Measurements from ENCODE around the gene PATJ.
"Not testable (repeated sequence)": the region's sequence is repeated elsewhere in the genome, so short reads cannot be mapped to it uniquely, and the experiment has no call there.

Gene PATJ

GRCh38 chr1:61743716-61744580, 1.7 kb downstream of the PATJ start:
- DNase-seq (ENCODE audit: low spot score), result no peak

GRCh38 chr1:61746813-61747212, 4.5 kb downstream of the PATJ start:
- DNase-seq (ENCODE audit: low spot score), result no peak

- DNase-seq (ENCODE audit: low spot score), result no peak
These were observed 6.3 kb downstream of the PATJ start for GRCh38 chr1:61748566-61748965.

- DNase-seq (ENCODE audit: low spot score), result no peak
These were observed 7.3 kb downstream of the PATJ start for GRCh38 chr1:61749574-61749973.

GRCh38 chr1:61752921-61753389, 10.7 kb downstream of the PATJ start:
- DNase-seq (ENCODE audit: low spot score), result no peak

- no peak for DNase-seq (ENCODE audit: low spot score)
These were observed 11.8 kb downstream of the PATJ start for GRCh38 chr1:61753998-61754508.

- no peak for DNase-seq (ENCODE audit: low spot score)
These were observed 12.3 kb downstream of the PATJ start for GRCh38 chr1:61754545-61754944.

- DNase-seq (ENCODE audit: low spot score), result no peak
These were observed 14.5 kb downstream of the PATJ start for GRCh38 chr1:61756773-61757172.

GRCh38 chr1:61757950-61758349, 15.7 kb downstream of the PATJ start:
- no peak for DNase-seq (ENCODE audit: low spot score)

GRCh38 chr1:61770131-61770530, 27.9 kb downstream of the PATJ start:
- no peak for DNase-seq (ENCODE audit: low spot score)

GRCh38 chr1:61776091-61776490, 33.8 kb downstream of the PATJ start:
- no peak for DNase-seq (ENCODE audit: low spot score)

- no peak for DNase-seq (ENCODE audit: low spot score)
These were observed 37.0 kb downstream of the PATJ start for GRCh38 chr1:61779231-61779630.

- DNase-seq (ENCODE audit: low spot score), result peak; percentile 3
These were observed 38.9 kb downstream of the PATJ start for GRCh38 chr1:61781151-61781550.

- DNase-seq (ENCODE audit: low spot score), result peak; percentile 87
These were observed 40.5 kb downstream of the PATJ start for GRCh38 chr1:61782771-61783170.

GRCh38 chr1:61784726-61785125, 42.4 kb downstream of the PATJ start:
- DNase-seq (ENCODE audit: low spot score), result no peak

GRCh38 chr1:61790837-61791236, 48.6 kb downstream of the PATJ start:
- no peak for DNase-seq (ENCODE audit: low spot score)

- no peak for DNase-seq (ENCODE audit: low spot score)
These were observed 54.9 kb downstream of the PATJ start for GRCh38 chr1:61797045-61797755.

- not testable (repeated sequence) for DNase-seq (ENCODE audit: low spot score)
These were observed 58.8 kb downstream of the PATJ start for GRCh38 chr1:61801047-61801446.

GRCh38 chr1:61807606-61808140, 65.4 kb downstream of the PATJ start:
- no peak for DNase-seq (ENCODE audit: low spot score)

- DNase-seq (ENCODE audit: low spot score), result no peak
These were observed 66.0 kb downstream of the PATJ start for GRCh38 chr1:61808321-61808720.

- no peak for DNase-seq (ENCODE audit: low spot score)
These were observed 66.7 kb downstream of the PATJ start for GRCh38 chr1:61808968-61809367.

- no peak for DNase-seq (ENCODE audit: low spot score)
These were observed 70.6 kb downstream of the PATJ start for GRCh38 chr1:61812916-61813315.

- DNase-seq (ENCODE audit: low spot score), result no peak
These were observed 73.9 kb downstream of the PATJ start for GRCh38 chr1:61816191-61816590.

Measured in CD4-positive, alpha-beta T cell treated with Interleukin-6 at 100 ng/mL for 8 hours (primary cell).